ENCODE data around the gene CLC.

Gene CLC

GRCh38 chr19:39737351-39737750 lies 478 bp downstream of the CLC start:
- no peaks in the 10 kb centered on the region for H3K36me3 ChIP-seq (ENCODE audit: control insufficient read depth in 2 of 2, insufficient read depth in 1 of 2, low read length in 2 of 2)
- no peak overlapping the region for H3K4me3 ChIP-seq (ENCODE audit: low read depth, low read length)
- ChIA-PET CTCF (no interaction called here), POLR2A (no interaction called here)
- H3K27ac ChIP-seq (ENCODE audit: extremely low read depth, low read depth, low read length): no peak overlapping the region
- H3K9me3 ChIP-seq (ENCODE audit: control insufficient read depth, insufficient read depth, low read depth, low read length): no peaks in the 10 kb centered on the region; the same call in 1 of the 2 replicates
- H3K4me1 ChIP-seq (ENCODE audit: control insufficient read depth, insufficient read depth, low read length): no peaks in the 10 kb centered on the region
- TF ChIP-seq ZNF621 (tag by site-specific recombination; IDR thresholded peaks at IDR 0.05): no peak
- TF ChIP-seq, protein P1, sequence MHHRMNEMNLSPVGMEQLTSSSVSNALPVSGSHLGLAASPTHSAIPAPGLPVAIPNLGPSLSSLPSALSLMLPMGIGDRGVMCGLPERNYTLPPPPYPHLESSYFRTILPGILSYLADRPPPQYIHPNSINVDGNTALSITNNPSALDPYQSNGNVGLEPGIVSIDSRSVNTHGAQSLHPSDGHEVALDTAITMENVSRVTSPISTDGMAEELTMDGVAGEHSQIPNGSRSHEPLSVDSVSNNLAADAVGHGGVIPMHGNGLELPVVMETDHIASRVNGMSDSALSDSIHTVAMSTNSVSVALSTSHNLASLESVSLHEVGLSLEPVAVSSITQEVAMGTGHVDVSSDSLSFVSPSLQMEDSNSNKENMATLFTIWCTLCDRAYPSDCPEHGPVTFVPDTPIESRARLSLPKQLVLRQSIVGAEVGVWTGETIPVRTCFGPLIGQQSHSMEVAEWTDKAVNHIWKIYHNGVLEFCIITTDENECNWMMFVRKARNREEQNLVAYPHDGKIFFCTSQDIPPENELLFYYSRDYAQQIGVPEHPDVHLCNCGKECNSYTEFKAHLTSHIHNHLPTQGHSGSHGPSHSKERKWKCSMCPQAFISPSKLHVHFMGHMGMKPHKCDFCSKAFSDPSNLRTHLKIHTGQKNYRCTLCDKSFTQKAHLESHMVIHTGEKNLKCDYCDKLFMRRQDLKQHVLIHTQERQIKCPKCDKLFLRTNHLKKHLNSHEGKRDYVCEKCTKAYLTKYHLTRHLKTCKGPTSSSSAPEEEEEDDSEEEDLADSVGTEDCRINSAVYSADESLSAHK (tag by site-specific recombination; IDR thresholded peaks at IDR 0.05): no peak
- no peak for TF ChIP-seq ZNF544 (tag by site-specific recombination; IDR thresholded peaks at IDR 0.05)
- no peak for TF ChIP-seq ZNF366 (tag by site-specific recombination; conservative IDR thresholded peaks at IDR 0.05)
- TF ChIP-seq, protein P2, sequence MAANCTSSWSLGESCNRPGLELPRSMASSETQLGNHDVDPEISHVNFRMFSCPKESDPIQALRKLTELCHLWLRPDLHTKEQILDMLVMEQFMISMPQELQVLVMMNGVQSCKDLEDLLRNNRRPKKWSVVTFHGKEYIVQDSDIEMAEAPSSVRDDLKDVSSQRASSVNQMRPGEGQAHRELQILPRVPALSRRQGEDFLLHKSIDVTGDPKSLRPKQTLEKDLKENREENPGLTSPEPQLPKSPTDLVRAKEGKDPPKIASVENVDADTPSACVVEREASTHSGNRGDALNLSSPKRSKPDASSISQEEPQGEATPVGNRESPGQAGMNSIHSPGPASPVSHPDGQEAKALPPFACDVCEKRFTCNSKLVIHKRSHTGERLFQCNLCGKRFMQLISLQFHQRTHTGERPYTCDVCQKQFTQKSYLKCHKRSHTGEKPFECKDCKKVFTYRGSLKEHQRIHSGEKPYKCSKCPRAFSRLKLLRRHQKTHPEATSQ (tag by site-specific recombination; IDR thresholded peaks at IDR 0.05): no peak
- no peak for TF ChIP-seq ZNF121 (tag by site-specific recombination; IDR thresholded peaks at IDR 0.05)
- 0 out of 2 replicates have a peak, but pooled peaks have one; percentile 21 for TF ChIP-seq ZNF777 (tag by site-specific recombination; IDR thresholded peaks at IDR 0.05; ENCODE audit: borderline replicate concordance)

GRCh38 chr19:39736088-39736487 lies 1.7 kb downstream of the CLC start:
- CTCF ChIA-PET: no interaction called here
- TF ChIP-seq IKZF3 (tag by site-specific recombination; IDR thresholded peaks at IDR 0.05) (no peak), REPIN1 (tag by site-specific recombination; IDR thresholded peaks at IDR 0.05; ENCODE audit: low read depth) (no peak), ZNF580 (tag by site-specific recombination; IDR thresholded peaks at IDR 0.05) (no peak), ZNF394 (tag by site-specific recombination; IDR thresholded peaks at IDR 0.05; ENCODE audit: borderline replicate concordance) (no peak), ZNF529 (tag by site-specific recombination; IDR thresholded peaks at IDR 0.05; ENCODE audit: insufficient replicate concordance) (no peak), ZNF561 (tag by site-specific recombination; IDR thresholded peaks at IDR 0.05; ENCODE audit: borderline replicate concordance) (no peak)
- Histone ChIP-seq H3K9me3 (ENCODE audit: control insufficient read depth, insufficient read depth, low read depth, low read length) (no peaks in the 10 kb centered on the region; the same call in 1 of the 2 replicates), H3K27ac (ENCODE audit: extremely low read depth, low read depth, low read length) (no peak overlapping the region), H3K36me3 (ENCODE audit: control insufficient read depth in 2 of 2, insufficient read depth in 1 of 2, low read length in 2 of 2) (no peaks in the 10 kb centered on the region), H3K4me1 (ENCODE audit: control insufficient read depth, insufficient read depth, low read length) (no peaks in the 10 kb centered on the region), H3K4me3 (ENCODE audit: low read depth, low read length) (no peak overlapping the region)
- POLR2A ChIA-PET: no interaction called here

DNA sequence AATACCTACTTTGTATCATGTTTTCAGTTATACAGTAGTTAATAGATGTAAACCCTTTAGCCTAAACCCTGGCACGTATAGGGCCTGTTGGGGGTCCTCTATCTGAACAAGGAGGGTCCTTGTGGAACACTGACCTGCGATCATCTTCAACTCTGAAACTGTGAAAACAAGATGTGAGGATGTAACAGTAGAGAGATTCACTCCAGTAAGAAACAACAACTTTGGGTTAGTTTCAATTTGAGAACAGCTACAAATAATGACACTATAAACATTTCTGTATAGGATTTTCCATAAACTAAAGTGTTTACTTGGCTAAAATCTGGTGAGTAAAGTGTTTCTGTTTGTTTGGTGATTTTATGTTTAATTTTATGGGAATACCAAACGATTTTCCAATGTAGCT lies 2.1 kb downstream of the CLC start:
- H3K27ac ChIP-seq (ENCODE audit: extremely low read depth, low read depth, low read length): no peak overlapping the region
- H3K4me3 ChIP-seq (ENCODE audit: low read depth, low read length): no peak overlapping the region
- no peaks in the 10 kb centered on the region for H3K4me1 ChIP-seq (ENCODE audit: control insufficient read depth, insufficient read depth, low read length)
- H3K36me3 ChIP-seq (ENCODE audit: control insufficient read depth in 2 of 2, insufficient read depth in 1 of 2, low read length in 2 of 2): no peaks in the 10 kb centered on the region
- POLR2A ChIA-PET: no interaction called here
- no peaks in the 10 kb centered on the region; the same call in 1 of the 2 replicates for H3K9me3 ChIP-seq (ENCODE audit: control insufficient read depth, insufficient read depth, low read depth, low read length)
- CTCF ChIA-PET: no interaction called here
- TF ChIP-seq ZNF19 (tag by site-specific recombination; IDR thresholded peaks at IDR 0.05; ENCODE audit: low read depth) (no peak), ZNF645 (tag by site-specific recombination; IDR thresholded peaks at IDR 0.05) (no peak), HOXA7 (CRISPR knock-in tag; IDR thresholded peaks at IDR 0.05; ENCODE audit: borderline replicate concordance) (no peak), ZNF2 (tag by site-specific recombination; IDR thresholded peaks at IDR 0.05) (no peak), ZNF555 (tag by site-specific recombination; conservative IDR thresholded peaks at IDR 0.05) (no peak), ZNF600 (tag by site-specific recombination; IDR thresholded peaks at IDR 0.05) (no peak), BCL11A (tag by site-specific recombination; IDR thresholded peaks at IDR 0.05; ENCODE audit: low read depth) (no peak), ZNF48 (tag by site-specific recombination; IDR thresholded peaks at IDR 0.05) (no peak), YY1 (tag by site-specific recombination; IDR thresholded peaks at IDR 0.05) (no peak), ZNF169 (tag by site-specific recombination; IDR thresholded peaks at IDR 0.05) (no peak), ZNF138 (tag by site-specific recombination; IDR thresholded peaks at IDR 0.05; ENCODE audit: borderline replicate concordance) (no peak), ZFP3 (tag by site-specific recombination; IDR thresholded peaks at IDR 0.05; ENCODE audit: low read depth) (no peak), ZNF223 (tag by site-specific recombination; IDR thresholded peaks at IDR 0.05) (no peak)
- TF ChIP-seq, protein P3, sequence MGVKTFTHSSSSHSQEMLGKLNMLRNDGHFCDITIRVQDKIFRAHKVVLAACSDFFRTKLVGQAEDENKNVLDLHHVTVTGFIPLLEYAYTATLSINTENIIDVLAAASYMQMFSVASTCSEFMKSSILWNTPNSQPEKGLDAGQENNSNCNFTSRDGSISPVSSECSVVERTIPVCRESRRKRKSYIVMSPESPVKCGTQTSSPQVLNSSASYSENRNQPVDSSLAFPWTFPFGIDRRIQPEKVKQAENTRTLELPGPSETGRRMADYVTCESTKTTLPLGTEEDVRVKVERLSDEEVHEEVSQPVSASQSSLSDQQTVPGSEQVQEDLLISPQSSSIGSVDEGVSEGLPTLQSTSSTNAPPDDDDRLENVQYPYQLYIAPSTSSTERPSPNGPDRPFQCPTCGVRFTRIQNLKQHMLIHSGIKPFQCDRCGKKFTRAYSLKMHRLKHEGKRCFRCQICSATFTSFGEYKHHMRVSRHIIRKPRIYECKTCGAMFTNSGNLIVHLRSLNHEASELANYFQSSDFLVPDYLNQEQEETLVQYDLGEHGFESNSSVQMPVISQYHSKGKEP (tag by site-specific recombination; IDR thresholded peaks at IDR 0.05): no peak

Measured in HEK293 (cell line).